Astrocyte (in vitro differentiated cells and primary cell): Measurements from ENCODE around the gene TEX51.

Experiments used
- EZH2 ChIP-seq: IDR thresholded peaks from 2 replicates; pipeline ENCODE4 v1.6.1; 2012; ENCODE audit warnings: mild to moderate bottlenecking, low read length, inconsistent platforms; ENCODE audit not compliant: insufficient read depth
- TF ChIP-seq, protein P1 (sequence below): IDR thresholded peaks from 2 replicates; pipeline ENCODE4 v1.5.1; 2011; ENCODE audit warnings: low read depth, mild to moderate bottlenecking, inconsistent platforms, low read length, moderate library complexity; ENCODE audit not compliant: insufficient read depth

DNA sequence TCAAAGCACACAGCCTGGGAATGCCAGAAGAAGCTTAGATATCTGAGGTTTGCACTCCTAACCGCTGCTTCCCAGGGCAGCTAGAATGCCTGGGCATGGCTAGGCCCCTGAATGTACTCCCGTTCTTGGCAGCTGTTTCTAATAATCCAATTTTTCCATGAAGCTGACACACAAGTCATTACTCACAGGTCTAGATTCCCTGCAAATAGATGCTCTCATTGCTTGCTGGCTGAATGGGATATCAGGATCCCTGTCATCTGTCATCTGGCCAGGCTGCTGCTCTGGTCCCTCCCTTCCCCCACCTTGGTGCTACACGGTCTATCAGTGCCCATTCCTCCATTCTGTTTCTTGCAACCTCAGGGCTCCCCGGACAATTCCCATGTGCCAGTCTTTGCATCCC, 40.7 kb upstream of the TEX51 start:
- TF ChIP-seq, protein P1, sequence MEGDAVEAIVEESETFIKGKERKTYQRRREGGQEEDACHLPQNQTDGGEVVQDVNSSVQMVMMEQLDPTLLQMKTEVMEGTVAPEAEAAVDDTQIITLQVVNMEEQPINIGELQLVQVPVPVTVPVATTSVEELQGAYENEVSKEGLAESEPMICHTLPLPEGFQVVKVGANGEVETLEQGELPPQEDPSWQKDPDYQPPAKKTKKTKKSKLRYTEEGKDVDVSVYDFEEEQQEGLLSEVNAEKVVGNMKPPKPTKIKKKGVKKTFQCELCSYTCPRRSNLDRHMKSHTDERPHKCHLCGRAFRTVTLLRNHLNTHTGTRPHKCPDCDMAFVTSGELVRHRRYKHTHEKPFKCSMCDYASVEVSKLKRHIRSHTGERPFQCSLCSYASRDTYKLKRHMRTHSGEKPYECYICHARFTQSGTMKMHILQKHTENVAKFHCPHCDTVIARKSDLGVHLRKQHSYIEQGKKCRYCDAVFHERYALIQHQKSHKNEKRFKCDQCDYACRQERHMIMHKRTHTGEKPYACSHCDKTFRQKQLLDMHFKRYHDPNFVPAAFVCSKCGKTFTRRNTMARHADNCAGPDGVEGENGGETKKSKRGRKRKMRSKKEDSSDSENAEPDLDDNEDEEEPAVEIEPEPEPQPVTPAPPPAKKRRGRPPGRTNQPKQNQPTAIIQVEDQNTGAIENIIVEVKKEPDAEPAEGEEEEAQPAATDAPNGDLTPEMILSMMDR, result no peak
- no peak for TF ChIP-seq EZH2
